Measurements from ENCODE around the gene ZNF536. TPM values are rescaled to one million over a fixed set of nuclear protein-coding genes. Genes with fewer than 3 reads are reported as not detected.

Gene ZNF536
- total RNA-seq, 1 experiment from 2014 or later: 0.05 TPM

GRCh38 chr19:30487178-30487577 lies 115.0 kb downstream of the ZNF536 start:
- no peak for TF ChIP-seq POLR2AphosphoS5 (IDR thresholded peaks at IDR 0.05; ENCODE audit: low read depth, low read length)
- TF ChIP-seq TCF7L2 (IDR thresholded peaks at IDR 0.05; ENCODE audit: low read depth, low read length): no peak
- no peak for TF ChIP-seq SIN3A (IDR thresholded peaks at IDR 0.05; ENCODE audit: borderline replicate concordance, insufficient read depth, low read depth, low read length)
- no peak for TF ChIP-seq REST (IDR thresholded peaks at IDR 0.05; ENCODE audit: insufficient read depth in 1 of 2, low read depth in 2 of 2, low read length in 1 of 2)
- TF ChIP-seq CTCF (IDR thresholded peaks at IDR 0.05): no peak
- DNase-seq (ENCODE audit: low read depth, low spot score) (no peak), ATAC-seq (no peak)
- H3K4me3 ChIP-seq (ENCODE audit: low read depth in 2 of 2, low read length in 2 of 2): no peak overlapping the region
- H3K27ac ChIP-seq (ENCODE audit: low read length): no peak overlapping the region
- H3K4me1 ChIP-seq (ENCODE audit: control insufficient read depth, insufficient read depth, low read length): no peaks in the 10 kb centered on the region
- in situ Hi-C loops (cut with HindIII; ENCODE audit: low pct_unique_long_range_greater_than_20kb, low sequenced_read_pairs) (no loop called here), intact Hi-C loops (cut with micrococcal nuclease; ENCODE audit: unreplicated experiment) (no loop called here)
- ChIA-PET POLR2A (no interaction called here), CTCF (no interaction called here)
- BruUV-seq (replicated peaks): no TSS peak
- no peaks in the 10 kb centered on the region for H3K9me3 ChIP-seq (ENCODE audit: control insufficient read depth, insufficient read depth, low read depth, low read length)
- peaks cover 31% of the 10 kb centered on the region for H3K27me3 ChIP-seq (ENCODE audit: control insufficient read depth, insufficient read depth, low read length)
- H3K36me3 ChIP-seq (ENCODE audit: control insufficient read depth, insufficient read depth, low read length): no peaks in the 10 kb centered on the region

GRCh38 chr19:30488191-30488590 lies 116.0 kb downstream of the ZNF536 start:
- H3K9me3 ChIP-seq (ENCODE audit: control insufficient read depth, insufficient read depth, low read depth, low read length): no peaks in the 10 kb centered on the region
- no peak for ATAC-seq
- DNase-seq (ENCODE audit: low read depth, low spot score): no peak
- peaks cover 37% of the 10 kb centered on the region for H3K27me3 ChIP-seq (ENCODE audit: control insufficient read depth, insufficient read depth, low read length)
- BruUV-seq (replicated peaks): no TSS peak
- ChIA-PET POLR2A (no interaction called here), CTCF (no interaction called here)
- no peaks in the 10 kb centered on the region for H3K4me1 ChIP-seq (ENCODE audit: control insufficient read depth, insufficient read depth, low read length)
- in situ Hi-C loops (cut with HindIII; ENCODE audit: low pct_unique_long_range_greater_than_20kb, low sequenced_read_pairs): no loop called here
- H3K36me3 ChIP-seq (ENCODE audit: control insufficient read depth, insufficient read depth, low read length): no peaks in the 10 kb centered on the region
- TF ChIP-seq CTCF (IDR thresholded peaks at IDR 0.05) (no peak), SIN3A (IDR thresholded peaks at IDR 0.05; ENCODE audit: borderline replicate concordance, insufficient read depth, low read depth, low read length) (no peak), TCF7L2 (IDR thresholded peaks at IDR 0.05; ENCODE audit: low read depth, low read length) (no peak), REST (IDR thresholded peaks at IDR 0.05; ENCODE audit: insufficient read depth in 1 of 2, low read depth in 2 of 2, low read length in 1 of 2) (no peak), POLR2AphosphoS5 (IDR thresholded peaks at IDR 0.05; ENCODE audit: low read depth, low read length) (no peak)
- intact Hi-C loops (cut with micrococcal nuclease; ENCODE audit: unreplicated experiment): no loop called here
- no peak overlapping the region for H3K27ac ChIP-seq (ENCODE audit: low read length)
- no peak overlapping the region for H3K4me3 ChIP-seq (ENCODE audit: low read depth in 2 of 2, low read length in 2 of 2)
